ENCODE measurements around the gene PUDP.

DNA sequence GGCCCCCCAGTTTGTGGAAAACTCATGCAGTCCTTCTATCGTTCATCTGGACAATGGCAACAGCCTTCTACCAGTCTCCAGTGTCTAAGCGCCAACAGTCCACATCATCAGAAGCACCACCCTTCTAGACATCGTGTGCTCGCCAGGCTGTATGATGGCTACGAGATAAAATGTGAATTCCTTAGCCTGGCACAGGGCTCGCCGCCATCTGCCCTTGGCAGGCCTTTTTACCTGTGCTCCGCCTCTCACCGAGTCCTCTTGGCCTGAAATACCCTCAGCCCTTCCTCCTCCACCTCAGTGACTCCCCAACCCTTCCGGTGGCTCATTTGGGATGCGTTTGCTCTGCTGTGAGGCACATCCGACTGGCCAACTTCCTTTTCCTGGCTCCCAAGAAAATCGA lies 16.3 kb downstream of the PUDP start:
- TF ChIP-seq, protein P1, sequence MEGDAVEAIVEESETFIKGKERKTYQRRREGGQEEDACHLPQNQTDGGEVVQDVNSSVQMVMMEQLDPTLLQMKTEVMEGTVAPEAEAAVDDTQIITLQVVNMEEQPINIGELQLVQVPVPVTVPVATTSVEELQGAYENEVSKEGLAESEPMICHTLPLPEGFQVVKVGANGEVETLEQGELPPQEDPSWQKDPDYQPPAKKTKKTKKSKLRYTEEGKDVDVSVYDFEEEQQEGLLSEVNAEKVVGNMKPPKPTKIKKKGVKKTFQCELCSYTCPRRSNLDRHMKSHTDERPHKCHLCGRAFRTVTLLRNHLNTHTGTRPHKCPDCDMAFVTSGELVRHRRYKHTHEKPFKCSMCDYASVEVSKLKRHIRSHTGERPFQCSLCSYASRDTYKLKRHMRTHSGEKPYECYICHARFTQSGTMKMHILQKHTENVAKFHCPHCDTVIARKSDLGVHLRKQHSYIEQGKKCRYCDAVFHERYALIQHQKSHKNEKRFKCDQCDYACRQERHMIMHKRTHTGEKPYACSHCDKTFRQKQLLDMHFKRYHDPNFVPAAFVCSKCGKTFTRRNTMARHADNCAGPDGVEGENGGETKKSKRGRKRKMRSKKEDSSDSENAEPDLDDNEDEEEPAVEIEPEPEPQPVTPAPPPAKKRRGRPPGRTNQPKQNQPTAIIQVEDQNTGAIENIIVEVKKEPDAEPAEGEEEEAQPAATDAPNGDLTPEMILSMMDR (IDR thresholded peaks at IDR 0.05): no peak
- TF ChIP-seq POLR2A (IDR thresholded peaks at IDR 0.05): no peak
- TF ChIP-seq POLR2AphosphoS5 (IDR thresholded peaks at IDR 0.05): no peak
